Cerebellar nuclear complex (tissue), 1 donor: ENCODE data around the gene KLHL2.

Source experiments
- DNase-seq, 2 experiments: peaks; one replicate each; lab custom pipeline; 2025; lab: John Stamatoyannopoulos, UW

KLHL2 gene

GRCh38 chr4:165368567-165368966 is 161.2 kb downstream of the KLHL2 start:
- no peak for DNase-seq

GRCh38 chr4:165369522-165369921 is 162.2 kb downstream of the KLHL2 start:
- no peak for DNase-seq

GRCh38 chr4:165370530-165370929 is 163.2 kb downstream of the KLHL2 start:
- DNase-seq: no peak
